Measurements from ENCODE around the gene NCOA7. TPM values are rescaled to one million over a fixed set of nuclear protein-coding genes. Genes with fewer than 3 reads are reported as not detected.

NCOA7 gene
- total RNA-seq, 1 experiment from 2014 or later: 51.0 TPM

- H3F3A ChIP-seq (ENCODE audit: insufficient read depth, low read depth): no peaks in the 10 kb centered on the region
- H3K4me1 ChIP-seq (replicated peaks; ENCODE audit: insufficient read depth): no peaks in the 10 kb centered on the region
- H3K27me3 ChIP-seq (ENCODE audit: insufficient read depth, low read depth): no peaks in the 10 kb centered on the region
- no TSS peak for BruUV-seq (replicated peaks)
- no peak overlapping the region for H3K27ac ChIP-seq
- no peaks in the 10 kb centered on the region for H3K79me2 ChIP-seq (ENCODE audit: low read depth)
- no peaks in the 10 kb centered on the region for H3K9me2 ChIP-seq (ENCODE audit: insufficient read depth)
- no peaks in the 10 kb centered on the region for H3K36me3 ChIP-seq (ENCODE audit: low read depth)
- no peak overlapping the region for H3K4me3 ChIP-seq
- POLR2A ChIA-PET (ENCODE audit: unreplicated experiment): no interaction called here
- H3K4me2 ChIP-seq: no peak overlapping the region
- TF ChIP-seq CTCF (conservative IDR thresholded peaks at IDR 0.05): no peak
- TF ChIP-seq EZH2 (IDR thresholded peaks at IDR 0.05; ENCODE audit: low read depth): no peak
- H2AFZ ChIP-seq: no peak overlapping the region
- no peak for DNase-seq
- no peaks in the 10 kb centered on the region for H3K9me3 ChIP-seq (ENCODE audit: insufficient read depth, low read depth)
- CTCF ChIA-PET: no interaction called here
- intact Hi-C loops (cut with micrococcal nuclease; ENCODE audit: unreplicated experiment): loop anchor here (5.0 kb wide), 1 partner anchor 894 kb away; no protein-coding TSS in a partner anchor
- H4K20me1 ChIP-seq (ENCODE audit: insufficient read depth): no peaks in the 10 kb centered on the region
Observed at GRCh38 chr6:125765944-125766343, 24.8 kb upstream of the NCOA7 start.

- intact Hi-C loops (cut with micrococcal nuclease; ENCODE audit: unreplicated experiment): loop anchor here (5.0 kb wide), 1 partner anchor 894 kb away; no protein-coding TSS in a partner anchor
- Histone ChIP-seq H3K9me3 (ENCODE audit: insufficient read depth, low read depth) (no peaks in the 10 kb centered on the region), H3K27ac (no peak overlapping the region), H3K4me2 (no peak overlapping the region), H3K27me3 (ENCODE audit: insufficient read depth, low read depth) (no peaks in the 10 kb centered on the region), H3K4me3 (no peak overlapping the region), H3K36me3 (ENCODE audit: low read depth) (no peaks in the 10 kb centered on the region), H3K79me2 (ENCODE audit: low read depth) (no peaks in the 10 kb centered on the region), H3K9me2 (ENCODE audit: insufficient read depth) (no peaks in the 10 kb centered on the region), H3F3A (ENCODE audit: insufficient read depth, low read depth) (no peaks in the 10 kb centered on the region), H2AFZ (no peak overlapping the region), H3K4me1 (replicated peaks; ENCODE audit: insufficient read depth) (no peaks in the 10 kb centered on the region), H4K20me1 (ENCODE audit: insufficient read depth) (no peaks in the 10 kb centered on the region)
- ChIA-PET CTCF (no interaction called here), POLR2A (ENCODE audit: unreplicated experiment) (no interaction called here)
- no peak for TF ChIP-seq EZH2 (IDR thresholded peaks at IDR 0.05; ENCODE audit: low read depth)
- no peak for TF ChIP-seq CTCF (conservative IDR thresholded peaks at IDR 0.05)
- BruUV-seq (replicated peaks): no TSS peak
- no peak for DNase-seq
Observed at GRCh38 chr6:125766641-125767040, 24.1 kb upstream of the NCOA7 start.

GRCh38 chr6:125769147-125769783 is 21.5 kb upstream of the NCOA7 start:
- BruUV-seq (replicated peaks): no TSS peak
- TF ChIP-seq EZH2 (IDR thresholded peaks at IDR 0.05; ENCODE audit: low read depth) (no peak), CTCF (conservative IDR thresholded peaks at IDR 0.05) (no peak)
- Histone ChIP-seq H3K4me1 (replicated peaks; ENCODE audit: insufficient read depth) (no peaks in the 10 kb centered on the region), H3K9me2 (ENCODE audit: insufficient read depth) (no peaks in the 10 kb centered on the region; the same call in 1 of the 2 replicates), H3K36me3 (ENCODE audit: low read depth) (no peaks in the 10 kb centered on the region), H4K20me1 (ENCODE audit: insufficient read depth) (no peaks in the 10 kb centered on the region), H3K4me3 (no peak overlapping the region), H3K4me2 (no peak overlapping the region), H3F3A (ENCODE audit: insufficient read depth, low read depth) (peaks cover 4% of the 10 kb centered on the region; the same call in 1 of the 2 replicates), H3K9me3 (ENCODE audit: insufficient read depth, low read depth) (no peaks in the 10 kb centered on the region), H3K79me2 (ENCODE audit: low read depth) (no peaks in the 10 kb centered on the region), H2AFZ (no peak overlapping the region), H3K27ac (no peak overlapping the region), H3K27me3 (ENCODE audit: insufficient read depth, low read depth) (no peaks in the 10 kb centered on the region)
- no peak for DNase-seq
- ChIA-PET CTCF (no interaction called here), POLR2A (ENCODE audit: unreplicated experiment) (no interaction called here)
- intact Hi-C loops (cut with micrococcal nuclease; ENCODE audit: unreplicated experiment): loop anchor here (1.0 to 5.0 kb wide), 2 partner anchors 455 to 897 kb away; no protein-coding TSS in a partner anchor

All from PC-9 (cell line).